ENCODE measurements around the gene IGSF10.
"Not testable (repeated sequence)": the region's sequence is repeated elsewhere in the genome, so short reads cannot be mapped to it uniquely, and the experiment has no call there.

The IGSF10 gene

GRCh38 chr3:151460774-151461450 is at the start of gene IGSF10:
IGSF10 (minus strand) TSS chr3:151461061; CDS start chr3:151458709, 2,352 bp downstream.
- no peak for DNase-seq

- not testable (repeated sequence) for DNase-seq
Observed at GRCh38 chr3:151509468-151510135, 48.7 kb upstream of the IGSF10 start.

- DNase-seq: no peak
Observed at GRCh38 chr3:151504606-151505005, 43.7 kb upstream of the IGSF10 start.

- DNase-seq: no peak
Observed at GRCh38 chr3:151503074-151503473, 42.2 kb upstream of the IGSF10 start.

GRCh38 chr3:151501923-151502632 is 41.2 kb upstream of the IGSF10 start:
- DNase-seq: no peak

GRCh38 chr3:151501171-151501922 is 40.5 kb upstream of the IGSF10 start:
- DNase-seq: no peak

- DNase-seq: no peak
Observed at GRCh38 chr3:151499168-151499567, 38.3 kb upstream of the IGSF10 start.

GRCh38 chr3:151491525-151491924 is 30.7 kb upstream of the IGSF10 start:
- no peak for DNase-seq

GRCh38 chr3:151487833-151488232 is 27.0 kb upstream of the IGSF10 start:
- not testable (repeated sequence) for DNase-seq

GRCh38 chr3:151483961-151484520 is 23.2 kb upstream of the IGSF10 start:
- no peak for DNase-seq

- no peak for DNase-seq
Observed at GRCh38 chr3:151483488-151483887, 22.6 kb upstream of the IGSF10 start.

- no peak for DNase-seq
Observed at GRCh38 chr3:151480492-151480891, 19.6 kb upstream of the IGSF10 start.

- no peak for DNase-seq
Observed at GRCh38 chr3:151479452-151479851, 18.6 kb upstream of the IGSF10 start.

- DNase-seq: no peak
Observed at GRCh38 chr3:151478335-151478697, 17.5 kb upstream of the IGSF10 start.

- no peak for DNase-seq
Observed at GRCh38 chr3:151477591-151478334, 16.9 kb upstream of the IGSF10 start.

GRCh38 chr3:151476344-151477018 is 15.6 kb upstream of the IGSF10 start:
- no peak for DNase-seq

- peak; percentile 53 for DNase-seq
Observed at GRCh38 chr3:151468284-151468917, 7.5 kb upstream of the IGSF10 start.

- no peak for DNase-seq
Observed at GRCh38 chr3:151467069-151467468, 6.2 kb upstream of the IGSF10 start.

- DNase-seq: no peak
Observed at GRCh38 chr3:151462991-151463390, 2.1 kb upstream of the IGSF10 start.

- no peak for DNase-seq
Observed at GRCh38 chr3:151462278-151462780, 1.5 kb upstream of the IGSF10 start.

GRCh38 chr3:151460228-151460627 is 633 bp downstream of the IGSF10 start:
- no peak for DNase-seq
